Activated naive CD4-positive, alpha-beta T cell treated with anti-CD3 and anti-CD28 coated beads for 36 hours (primary cell): ENCODE data around the gene KIRREL3. TPM values are rescaled to one million over a fixed set of nuclear protein-coding genes. Genes with fewer than 3 reads are reported as not detected.

ENCODE experiments used
- CTCF ChIA-PET: fragments of 350-600 bp; sonication (Branson Sonifier 250); formaldehyde crosslinking; loops from one replicate; lab custom pipeline; 2021; ENCODE audit warnings: antibody characterized with exemption; lab: Charles Lee
- DNase-seq: peaks from one replicate; pipeline ENCODE4 v3.0.0-alpha.2; 2020
- H3K27ac Mint-ChIP-seq: one replicate; pipeline ENCODE4 v1.8.0; 2021; ENCODE audit warnings: mild to moderate bottlenecking, mixed read lengths
- H3K27me3 Mint-ChIP-seq: one replicate; pipeline ENCODE4 v1.8.0; 2021; ENCODE audit warnings: low read depth, mixed read lengths
- H3K36me3 Mint-ChIP-seq: one replicate; pipeline ENCODE4 v1.8.0; 2021; ENCODE audit warnings: low read depth, mixed read lengths
- H3K4me1 Mint-ChIP-seq: one replicate; pipeline ENCODE4 v1.8.0; 2021; ENCODE audit warnings: low read depth, mixed read lengths
- H3K4me3 Mint-ChIP-seq: one replicate; pipeline ENCODE4 v1.8.0; 2021; ENCODE audit warnings: mild to moderate bottlenecking, moderate library complexity, mixed read lengths
- H3K9me3 Mint-ChIP-seq: one replicate; pipeline ENCODE4 v1.8.0; 2021; ENCODE audit warnings: mixed read lengths
- intact Hi-C: fragments of 100-400 bp; cut with micrococcal nuclease; formaldehyde crosslinking; loops from one replicate; pipeline ENCODE4 v1.15.1; 2023
- total RNA-seq, 2 experiments: library from RNA; stranded (reverse); gene quantifications; one replicate each; pipeline ENCODE4 v1.2.3, GENCODE V29; 2021

KIRREL3 gene
- total RNA-seq, 2 experiments from 2014 or later = not detected

DNA sequence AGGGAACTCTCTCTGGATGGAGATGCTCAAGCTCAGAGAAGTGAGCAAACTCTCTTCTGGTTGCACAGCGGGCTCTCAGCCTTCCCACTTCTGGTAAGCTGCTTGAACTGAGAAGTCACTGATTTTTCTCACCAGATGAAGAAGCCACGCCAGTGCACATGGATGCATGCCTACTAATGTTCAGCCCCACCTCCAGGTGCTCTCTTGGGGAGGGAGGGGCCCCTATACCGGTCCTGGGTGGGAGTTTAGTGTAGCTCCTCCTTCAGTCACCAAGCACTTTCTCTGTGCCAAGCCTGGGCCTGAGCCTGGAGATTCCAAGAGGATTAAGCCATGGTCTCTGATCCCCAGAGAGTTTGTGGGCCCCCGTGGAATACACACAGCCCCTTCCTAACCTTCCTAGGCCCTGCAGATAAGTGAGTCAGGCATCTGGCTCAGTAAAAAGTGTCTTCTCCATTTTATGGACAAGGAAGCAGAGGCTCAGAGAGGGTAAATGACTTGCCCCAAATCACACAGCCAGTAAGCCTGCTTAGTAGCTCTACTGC, 502.9 kb downstream of the KIRREL3 start:
- no peak for DNase-seq
- CTCF ChIA-PET = no interaction called here

DNA sequence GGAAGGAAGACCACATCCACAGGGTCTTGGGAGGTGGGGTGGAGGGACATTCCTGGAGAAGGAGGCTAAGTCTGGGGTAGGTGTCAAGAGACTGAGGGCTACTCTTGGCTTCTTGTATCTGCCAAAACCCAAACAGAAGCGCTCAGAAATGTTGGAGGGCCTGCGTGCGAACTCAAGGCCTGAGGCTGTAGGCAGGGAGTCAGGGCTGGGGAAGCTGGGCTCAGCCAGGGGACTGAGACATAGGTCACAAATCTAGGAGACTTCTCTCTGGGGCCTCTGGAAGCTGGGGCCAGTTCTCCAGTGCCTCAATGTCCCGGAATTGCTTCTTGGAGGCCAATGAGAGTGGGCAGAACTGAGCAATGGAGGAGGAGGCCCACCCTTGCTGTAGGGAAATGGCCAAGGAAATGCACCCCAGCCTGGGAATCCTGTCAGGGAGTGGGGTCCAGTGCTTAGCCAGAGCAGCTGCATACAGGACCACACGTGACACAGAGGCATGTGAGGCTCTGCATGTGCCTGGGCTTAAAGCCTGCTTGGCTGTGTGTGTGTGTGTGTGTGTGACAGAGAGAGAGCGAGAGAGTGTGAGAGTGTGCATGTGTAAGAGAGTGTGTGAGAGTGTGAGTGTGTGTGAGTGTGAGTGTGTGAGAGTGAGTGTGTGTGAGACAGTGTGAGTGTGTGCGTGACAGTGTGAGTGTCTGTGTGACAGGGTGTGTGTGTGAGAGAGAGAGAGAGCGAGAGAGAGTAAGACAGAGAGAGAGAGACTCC, 503.8 kb downstream of the KIRREL3 start:
- Mint-ChIP-seq H3K4me1 (peaks cover 3% of the 10 kb centered on the region), H3K27ac (no peak overlapping the region), H3K9me3 (no peaks in the 10 kb centered on the region), H3K27me3 (peaks cover 11% of the 10 kb centered on the region), H3K36me3 (no peaks in the 10 kb centered on the region), H3K4me3 (no peak overlapping the region)
- CTCF ChIA-PET = interaction anchor here (0.6 kb wide), 1 partner anchor 55 kb away, joined by 3 read pairs; no protein-coding TSS in a partner anchor
- no peak for DNase-seq
- intact Hi-C loops = no loop called here

More for the DNA sequence above, 502.9 kb downstream of the KIRREL3 start:
- H3K27me3 Mint-ChIP-seq = peaks cover 14% of the 10 kb centered on the region
- no peak overlapping the region for H3K4me3 Mint-ChIP-seq
- intact Hi-C loops = no loop called here
- H3K27ac Mint-ChIP-seq = no peak overlapping the region
- H3K4me1 Mint-ChIP-seq = peaks cover 3% of the 10 kb centered on the region
- no peaks in the 10 kb centered on the region for H3K36me3 Mint-ChIP-seq
- H3K9me3 Mint-ChIP-seq = no peaks in the 10 kb centered on the region

DNA sequence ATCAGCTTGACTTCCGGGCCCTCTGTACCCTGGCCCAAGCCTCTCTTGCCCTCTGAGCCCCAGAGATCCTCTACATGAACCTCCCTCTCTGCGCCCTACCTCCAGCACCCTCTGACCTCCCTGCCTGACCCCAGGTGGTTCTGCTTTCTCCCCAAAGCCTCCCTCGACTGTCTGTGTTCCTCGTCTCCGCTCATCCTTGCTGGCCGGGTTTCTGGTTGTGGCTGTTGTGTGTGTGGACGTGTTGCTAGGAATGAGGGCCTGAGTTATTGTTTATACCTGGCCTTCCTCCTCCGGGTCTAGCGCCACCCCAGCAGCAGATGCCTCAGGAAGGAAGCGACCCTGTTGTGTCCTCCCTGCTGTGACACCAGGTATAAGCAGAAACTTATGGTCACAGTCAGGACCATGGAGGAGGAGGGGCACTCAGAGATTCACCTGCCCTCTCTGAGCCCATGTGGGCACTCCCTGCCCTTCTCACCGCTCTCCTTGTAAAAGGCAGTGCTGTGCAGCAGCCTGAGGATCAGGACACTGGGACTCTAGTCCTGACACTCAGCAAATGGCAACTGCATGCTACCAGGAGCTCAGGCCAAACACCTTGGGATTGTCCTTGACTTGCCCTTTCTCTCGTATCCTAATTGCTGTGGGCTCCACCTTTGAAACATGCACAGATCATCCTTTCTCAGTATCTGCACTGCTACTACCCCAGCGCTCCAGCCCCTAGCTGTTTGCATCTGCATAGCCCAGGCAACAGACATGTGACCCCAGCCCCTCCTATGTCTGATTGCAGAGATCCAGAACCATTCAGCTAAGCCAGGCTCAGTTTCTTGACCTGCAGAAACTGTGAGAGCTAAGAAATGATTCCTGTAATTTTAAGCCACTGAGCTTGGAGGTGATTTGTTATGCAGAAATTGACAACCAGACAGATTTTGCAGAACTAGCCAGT, 505.0 kb downstream of the KIRREL3 start:
- H3K27me3 Mint-ChIP-seq = peaks cover 11% of the 10 kb centered on the region
- H3K27ac Mint-ChIP-seq = no peak overlapping the region
- H3K9me3 Mint-ChIP-seq = no peaks in the 10 kb centered on the region
- no peaks in the 10 kb centered on the region for H3K36me3 Mint-ChIP-seq
- H3K4me3 Mint-ChIP-seq = no peak overlapping the region
- CTCF ChIA-PET = interaction anchor here (0.6 kb wide), 1 partner anchor 54 kb away, joined by 3 read pairs; no protein-coding TSS in a partner anchor
- peaks cover 3% of the 10 kb centered on the region for H3K4me1 Mint-ChIP-seq
- no peak for DNase-seq
- intact Hi-C loops = no loop called here

DNA sequence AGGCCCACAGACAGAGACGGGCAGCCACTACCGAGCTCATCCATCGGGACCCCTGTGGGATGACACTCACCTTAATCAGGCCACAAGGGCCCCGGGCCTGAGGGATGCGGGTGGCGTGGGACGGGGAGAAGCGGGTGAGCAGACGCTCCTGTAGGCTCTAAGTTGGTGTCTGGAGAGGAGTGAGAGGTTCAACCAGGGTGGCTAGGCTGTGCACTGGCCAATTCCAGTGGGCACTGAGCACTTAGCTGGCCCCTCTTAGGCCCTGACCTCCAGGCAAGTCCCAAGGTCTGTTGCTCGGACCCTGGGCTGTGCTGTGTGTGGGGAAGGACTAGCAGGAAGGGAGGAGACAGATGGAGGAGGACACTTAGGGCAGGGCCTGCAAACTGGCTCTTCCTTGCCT, 505.7 kb downstream of the KIRREL3 start:
- peaks cover 3% of the 10 kb centered on the region for H3K4me1 Mint-ChIP-seq
- no peaks in the 10 kb centered on the region for H3K9me3 Mint-ChIP-seq
- DNase-seq = no peak
- H3K4me3 Mint-ChIP-seq = no peak overlapping the region
- peaks cover 8% of the 10 kb centered on the region for H3K27me3 Mint-ChIP-seq
- CTCF ChIA-PET = no interaction called here
- H3K27ac Mint-ChIP-seq = no peak overlapping the region
- intact Hi-C loops = no loop called here
- H3K36me3 Mint-ChIP-seq = no peaks in the 10 kb centered on the region

DNA sequence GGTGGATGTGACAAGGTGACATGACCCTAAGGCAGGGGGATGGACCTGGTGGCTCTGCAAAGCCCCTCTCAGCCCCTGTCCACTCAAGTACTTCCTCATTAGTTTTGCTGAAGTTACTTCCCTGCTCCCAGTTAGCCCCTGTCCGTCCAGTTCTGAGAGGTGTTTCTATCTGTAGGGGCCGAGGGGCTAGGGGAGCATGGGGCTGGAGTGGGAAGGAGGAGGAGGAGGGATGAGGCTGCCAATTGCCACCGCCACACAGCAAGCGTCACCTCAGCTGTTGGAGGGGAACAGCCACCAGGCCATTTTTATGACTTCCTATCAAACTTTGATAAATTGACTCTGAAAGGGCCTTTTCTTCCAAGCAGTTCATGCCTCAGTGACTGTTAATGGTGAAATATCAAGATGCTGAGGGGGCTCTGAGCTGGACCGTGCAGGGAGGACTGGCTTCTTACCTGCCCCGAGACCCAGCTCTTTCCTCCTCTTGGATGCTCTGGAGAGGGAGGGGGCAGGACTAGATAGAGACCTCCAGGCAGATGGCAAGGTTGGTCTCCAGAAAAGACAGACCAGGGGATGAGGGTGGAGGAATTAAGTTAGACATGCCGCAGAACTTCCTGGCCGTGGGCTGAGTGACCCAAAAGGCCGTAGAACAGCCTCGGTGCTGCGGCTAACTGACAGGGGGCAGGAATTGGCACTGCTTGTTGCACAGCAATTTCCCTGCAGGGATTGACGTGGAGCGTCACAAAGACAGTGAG, 508.1 kb downstream of the KIRREL3 start:
- CTCF ChIA-PET = no interaction called here
- Mint-ChIP-seq H3K27me3 (no peaks in the 10 kb centered on the region), H3K4me1 (no peaks in the 10 kb centered on the region), H3K36me3 (no peaks in the 10 kb centered on the region), H3K4me3 (no peak overlapping the region), H3K27ac (no peak overlapping the region), H3K9me3 (no peaks in the 10 kb centered on the region)
- DNase-seq = no peak
- intact Hi-C loops = no loop called here

DNA sequence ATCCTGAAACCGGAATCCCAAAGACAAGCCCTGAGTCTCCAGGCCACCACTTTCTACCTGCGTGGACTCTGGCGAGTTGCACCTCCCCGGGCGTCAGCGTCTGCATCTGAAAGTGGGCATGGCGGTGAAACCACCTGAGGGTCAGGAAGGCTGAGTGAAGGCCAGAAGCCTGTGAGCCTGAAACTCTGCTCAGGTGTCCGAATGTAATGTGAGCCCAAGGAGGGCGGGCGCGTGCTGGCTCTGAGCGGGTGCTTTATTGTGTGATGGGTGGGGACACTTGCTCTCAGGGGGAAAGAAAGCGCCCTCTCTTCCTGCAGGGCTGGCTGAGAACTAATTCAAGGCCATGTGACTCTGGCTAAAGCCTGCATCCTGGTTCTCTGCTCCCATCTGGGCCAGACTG, 509.5 kb downstream of the KIRREL3 start:
- Mint-ChIP-seq H3K36me3 (no peaks in the 10 kb centered on the region), H3K27me3 (no peaks in the 10 kb centered on the region), H3K4me1 (no peaks in the 10 kb centered on the region), H3K9me3 (no peaks in the 10 kb centered on the region), H3K4me3 (no peak overlapping the region), H3K27ac (no peak overlapping the region)
- CTCF ChIA-PET = no interaction called here
- intact Hi-C loops = no loop called here
- DNase-seq = no peak

DNA sequence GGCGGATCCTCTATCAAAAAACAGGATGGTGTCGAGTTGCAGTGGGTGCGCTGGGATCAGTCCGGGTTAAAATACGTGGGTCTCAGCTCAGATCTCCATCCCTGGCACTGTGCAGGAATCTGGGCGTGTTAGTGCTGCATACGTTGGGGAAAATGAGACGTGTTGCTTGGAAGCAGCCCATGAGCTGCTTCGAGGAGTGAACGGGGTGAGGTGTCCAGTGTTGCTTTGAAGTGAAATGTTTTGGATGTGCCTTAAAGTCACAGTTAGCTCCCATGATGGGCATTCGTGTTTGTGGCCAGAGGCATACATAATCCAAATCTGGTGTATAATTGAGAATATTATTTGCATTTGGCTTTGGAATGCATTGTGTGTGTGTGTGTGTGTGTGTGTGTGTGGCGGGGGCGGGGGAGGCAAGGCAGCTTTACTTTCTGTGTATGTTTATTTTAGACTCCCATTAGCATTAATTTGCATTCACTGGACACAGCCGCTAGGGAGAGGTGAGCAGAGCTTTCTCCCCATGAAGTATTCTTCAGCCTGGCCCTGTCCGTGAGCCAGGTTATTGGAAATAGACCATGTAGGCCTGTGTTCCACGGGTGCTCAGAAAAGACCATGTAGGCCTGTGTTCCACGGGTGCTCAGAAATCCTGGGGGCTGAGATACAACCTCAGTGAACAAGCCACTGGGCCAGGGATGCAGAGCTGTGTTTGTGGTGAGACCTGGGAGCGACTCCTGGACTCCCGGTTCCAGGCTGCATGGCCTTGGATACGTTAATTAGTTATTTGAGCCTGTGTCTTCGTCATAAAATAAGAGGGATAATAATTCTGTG, 510.5 kb downstream of the KIRREL3 start:
- Mint-ChIP-seq H3K36me3 (no peaks in the 10 kb centered on the region), H3K4me1 (no peaks in the 10 kb centered on the region), H3K9me3 (no peaks in the 10 kb centered on the region), H3K27ac (no peak overlapping the region), H3K4me3 (no peak overlapping the region), H3K27me3 (no peaks in the 10 kb centered on the region)
- intact Hi-C loops = no loop called here
- no peak for DNase-seq
- CTCF ChIA-PET = interaction anchor here (1.8 kb wide), 1 partner anchor 9 kb away, joined by 15 read pairs; no protein-coding TSS in a partner anchor

DNA sequence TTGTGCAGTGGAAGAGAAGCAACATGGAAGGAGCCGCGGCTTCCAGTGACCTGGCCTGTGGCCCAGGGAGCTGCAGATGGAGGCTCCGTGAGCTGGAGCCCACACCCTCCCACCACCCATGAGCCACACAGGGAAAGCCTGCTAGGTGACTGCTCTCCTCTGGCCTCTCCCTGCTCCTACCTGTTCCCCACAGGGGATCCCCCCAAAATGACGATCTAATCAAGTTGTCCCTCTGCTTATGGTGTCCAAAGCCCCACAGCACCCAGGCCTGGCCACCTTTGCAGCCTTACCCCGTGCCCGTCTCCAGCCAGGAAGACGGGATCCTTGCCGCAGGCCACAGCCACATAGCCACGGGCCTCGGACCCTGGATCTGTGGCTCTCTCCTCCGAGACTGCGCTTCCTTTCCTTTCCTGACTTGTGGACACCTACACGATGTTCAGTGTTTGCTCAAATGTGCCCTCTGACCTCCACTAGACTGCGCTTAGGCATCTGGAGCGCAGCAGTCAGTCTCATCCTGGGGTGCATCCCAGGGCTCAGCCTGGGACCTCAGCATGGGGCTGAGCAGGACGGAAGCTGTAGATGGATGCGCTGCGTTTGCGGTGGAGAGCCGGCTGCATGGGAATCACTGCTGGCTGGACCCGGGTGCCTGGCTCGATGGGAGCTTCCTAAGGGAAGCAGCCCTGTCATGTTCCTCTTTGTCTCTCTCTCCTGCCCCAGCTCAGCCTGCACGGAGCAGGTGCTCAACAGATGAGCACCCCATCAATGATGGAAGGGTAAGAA, 511.8 kb downstream of the KIRREL3 start:
- H3K36me3 Mint-ChIP-seq = no peaks in the 10 kb centered on the region
- intact Hi-C loops = no loop called here
- H3K4me3 Mint-ChIP-seq = no peak overlapping the region

DNA sequence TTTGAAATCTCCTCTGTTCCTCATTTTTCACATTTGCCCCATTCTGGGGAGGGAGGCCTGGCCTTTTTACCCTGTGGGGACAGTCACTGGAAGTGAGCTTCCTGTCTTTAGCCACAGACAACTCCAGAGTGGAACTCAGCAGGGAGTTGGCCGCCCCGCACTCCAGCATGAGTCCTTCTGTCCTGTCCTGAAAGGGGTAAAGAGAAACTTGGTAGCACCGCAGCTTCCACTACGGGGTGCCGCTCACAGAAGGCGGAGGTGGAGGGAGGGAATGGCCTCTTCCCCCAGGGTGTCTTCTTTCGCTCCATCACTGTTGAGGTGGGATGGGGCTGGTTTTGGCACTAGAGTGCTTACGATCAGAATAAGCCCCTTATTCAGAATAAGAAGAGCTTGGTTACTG, 512.9 kb downstream of the KIRREL3 start:
- CTCF ChIA-PET = no interaction called here
- Mint-ChIP-seq H3K4me3 (no peak overlapping the region), H3K4me1 (no peaks in the 10 kb centered on the region), H3K27ac (no peak overlapping the region), H3K27me3 (no peaks in the 10 kb centered on the region), H3K9me3 (no peaks in the 10 kb centered on the region), H3K36me3 (no peaks in the 10 kb centered on the region)
- no peak for DNase-seq
- intact Hi-C loops = no loop called here

More for the DNA sequence above, 511.8 kb downstream of the KIRREL3 start:
- DNase-seq = no peak
- no peaks in the 10 kb centered on the region for H3K27me3 Mint-ChIP-seq
- CTCF ChIA-PET = interaction anchor here (1.8 kb wide), 1 partner anchor 8 kb away, joined by 15 read pairs; no protein-coding TSS in a partner anchor
- no peaks in the 10 kb centered on the region for H3K9me3 Mint-ChIP-seq
- H3K27ac Mint-ChIP-seq = no peak overlapping the region
- H3K4me1 Mint-ChIP-seq = no peaks in the 10 kb centered on the region

DNA sequence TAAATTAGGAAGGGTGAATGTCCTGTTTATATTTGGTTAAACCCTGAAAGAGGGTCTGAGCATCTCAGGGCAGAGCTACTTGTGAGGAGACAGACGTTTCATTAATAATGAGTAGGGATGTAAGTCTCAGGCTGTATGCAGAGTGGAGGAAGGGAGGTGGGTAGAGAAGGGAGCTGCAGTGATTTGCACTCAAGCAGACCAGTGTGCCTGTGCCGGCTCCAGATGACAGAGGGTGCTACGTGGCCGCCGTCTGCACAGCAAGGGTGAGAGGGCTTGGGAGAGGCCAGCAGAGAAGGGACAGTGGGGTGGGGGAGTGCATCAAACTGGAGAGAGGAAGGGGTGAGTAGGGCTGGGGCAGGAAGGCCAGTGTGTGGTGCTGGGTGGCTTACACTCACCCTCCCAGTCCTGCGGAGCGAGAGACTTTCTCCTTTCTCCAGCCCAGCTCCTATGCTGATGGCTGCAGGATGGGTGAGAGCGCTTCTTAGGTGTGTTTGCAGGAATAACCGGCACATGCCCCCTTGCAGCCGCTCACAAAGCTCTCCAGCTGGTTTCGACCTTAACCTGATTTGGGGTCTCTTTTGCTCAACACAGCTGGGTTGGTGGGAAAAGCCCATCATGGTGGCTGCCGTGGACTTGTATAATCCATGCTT, 514.5 kb downstream of the KIRREL3 start:
- intact Hi-C loops = no loop called here
- no peak for DNase-seq
- H3K27me3 Mint-ChIP-seq = no peaks in the 10 kb centered on the region
- no peak overlapping the region for H3K4me3 Mint-ChIP-seq
- H3K4me1 Mint-ChIP-seq = no peaks in the 10 kb centered on the region
- no peaks in the 10 kb centered on the region for H3K9me3 Mint-ChIP-seq
- H3K27ac Mint-ChIP-seq = no peak overlapping the region
- H3K36me3 Mint-ChIP-seq = no peaks in the 10 kb centered on the region
- CTCF ChIA-PET = interaction anchor here (1.2 to 7.9 kb wide), 3 partner anchors 38 to 176 kb away, joined by 3 to 98 read pairs (median 6); no protein-coding TSS in a partner anchor
